Heart left ventricle (tissue), 13 donors: ENCODE data around the gene SH3RF3.

Source experiments
- POLR2A ChIP-seq, 2 donors: fragments of 450-650 bp; IDR thresholded peaks; one replicate each; pipeline ENCODE4 v1.6.1; 2017; ENCODE audit warnings: antibody characterized with exemption in 2 of 2, mild to moderate bottlenecking in 2 of 2, moderate library complexity in 2 of 2
- TF ChIP-seq, protein P1 (sequence below), 12 donors: fragments of 200-600 bp; sonication (generic) in 4 of 12; IDR thresholded peaks; one replicate each; pipeline versions ENCODE4 v1.5.0 to v1.8.0; 2018 to 2022; ENCODE audit warnings: antibody characterized with exemption in 12 of 12, mild to moderate bottlenecking in 5 of 12
- donor health status: ischemic (EF 13 %, LVEDD 7.1; RV severe dilation, severe dysfunction).
- donor health status: DM: no; HTN: yes; CAD: no.
- donor health status: DM: no; HTN: no; CAD: no.
- donor health status: ischemic (EF 25% LVEDD 6.9; RV normal size, moderate dysfunction).
- donor health status: ischemic (EF 25% LVEDD 5.7; RV mildly dilated, moderate dysfunction).
- donor health status: ischemic (EF 35%, LVEDD 5.7; RV mildly dilated, moderate dysfunction).
- donor health status: nonischemic (EF 11% LVEDD 7.7; RV severe dilation, severe dysfunction).
- donor health status: DM: yes; HTN: yes; CAD: no.
- donor health status: PGD.
- donor health status: ischemic (EF 29% LVEDD 5.4; RV normal size, mild dysfunction).
- donor health status: nonischemic (EF 23%, LVEDD 6.1; RV moderate dilation, normal function).

DNA sequence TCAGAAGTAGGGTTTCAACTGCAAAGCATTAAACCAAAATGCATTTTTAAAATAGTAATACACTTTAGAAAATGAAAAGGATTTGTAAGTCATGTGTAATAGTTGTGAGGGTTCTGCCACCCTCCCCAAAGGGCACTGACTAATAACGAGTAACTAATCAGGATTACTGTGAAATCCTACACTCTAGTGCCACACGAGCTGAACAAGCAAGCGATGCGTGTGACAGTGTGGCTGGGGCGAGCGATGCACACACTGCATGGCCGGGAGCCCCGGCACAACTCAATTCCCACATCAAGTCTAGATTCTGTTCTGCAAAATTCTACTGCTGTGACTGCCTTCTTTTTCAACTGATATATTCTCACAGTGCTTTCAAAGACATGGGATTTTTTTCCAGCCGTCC is 328.4 kb downstream of the SH3RF3 start:
- TF ChIP-seq, protein P1, sequence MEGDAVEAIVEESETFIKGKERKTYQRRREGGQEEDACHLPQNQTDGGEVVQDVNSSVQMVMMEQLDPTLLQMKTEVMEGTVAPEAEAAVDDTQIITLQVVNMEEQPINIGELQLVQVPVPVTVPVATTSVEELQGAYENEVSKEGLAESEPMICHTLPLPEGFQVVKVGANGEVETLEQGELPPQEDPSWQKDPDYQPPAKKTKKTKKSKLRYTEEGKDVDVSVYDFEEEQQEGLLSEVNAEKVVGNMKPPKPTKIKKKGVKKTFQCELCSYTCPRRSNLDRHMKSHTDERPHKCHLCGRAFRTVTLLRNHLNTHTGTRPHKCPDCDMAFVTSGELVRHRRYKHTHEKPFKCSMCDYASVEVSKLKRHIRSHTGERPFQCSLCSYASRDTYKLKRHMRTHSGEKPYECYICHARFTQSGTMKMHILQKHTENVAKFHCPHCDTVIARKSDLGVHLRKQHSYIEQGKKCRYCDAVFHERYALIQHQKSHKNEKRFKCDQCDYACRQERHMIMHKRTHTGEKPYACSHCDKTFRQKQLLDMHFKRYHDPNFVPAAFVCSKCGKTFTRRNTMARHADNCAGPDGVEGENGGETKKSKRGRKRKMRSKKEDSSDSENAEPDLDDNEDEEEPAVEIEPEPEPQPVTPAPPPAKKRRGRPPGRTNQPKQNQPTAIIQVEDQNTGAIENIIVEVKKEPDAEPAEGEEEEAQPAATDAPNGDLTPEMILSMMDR (IDR thresholded peaks at IDR 0.05), result no peak
- no peak for TF ChIP-seq POLR2A (IDR thresholded peaks at IDR 0.05)
